Adrenal gland (tissue), 5 donors: ENCODE results near the gene GLCCI1.

ENCODE experiments used
- CTCF ChIP-seq, 6 experiments: fragments of 450-650 bp in 4 of 6; fragments of 200-600 bp in 2 of 6; sonication (generic) in 1 of 6; IDR thresholded peaks; 1 replicate in 5 of 6; 2 replicates in 1 of 6; pipeline versions ENCODE4 v1.5.1 to v1.8.0; 2016 to 2021; ENCODE audit warnings: antibody characterized with exemption in 6 of 6, mild to moderate bottlenecking in 2 of 6, moderate library complexity in 1 of 6
- POLR2A ChIP-seq, 2 donors: fragments of 450-650 bp; IDR thresholded peaks; one replicate each; pipeline ENCODE4 v1.6.1; 2017; ENCODE audit warnings: antibody characterized with exemption in 2 of 2, mild to moderate bottlenecking in 2 of 2, moderate library complexity in 1 of 2
- donor health status: DM: no; HTN: no; CAD: no.

- TF ChIP-seq CTCF (IDR thresholded peaks at IDR 0.05): no peak
- no peak for TF ChIP-seq POLR2A (IDR thresholded peaks at IDR 0.05)
Measured at GRCh38 chr7:8111282-8111960, 142.8 kb downstream of the GLCCI1 start.
